GM19467 (cell line): ENCODE measurements around the gene FGD4.

ENCODE experiments used
- ATAC-seq: cut with Tn5 transposase; IDR thresholded peaks from one replicate; pipeline ENCODE4 v1.9.1; 2021; ENCODE audit warnings: mild to moderate bottlenecking, moderate library complexity; ENCODE audit not compliant: unreplicated experiment

The FGD4 gene

GRCh38 chr12:32603071-32603470 is 203.7 kb downstream of the FGD4 start:
- no peak for ATAC-seq

- ATAC-seq: peak; percentile 56
These were observed 204.5 kb downstream of the FGD4 start for GRCh38 chr12:32603858-32604257.

- ATAC-seq: no peak
These were observed 205.2 kb downstream of the FGD4 start for GRCh38 chr12:32604565-32604964.

GRCh38 chr12:32605326-32606095 is 206.2 kb downstream of the FGD4 start:
- ATAC-seq: no peak

- ATAC-seq: no peak
These were observed 207.1 kb downstream of the FGD4 start for GRCh38 chr12:32606443-32606842.

- ATAC-seq: no peak
These were observed 210.6 kb downstream of the FGD4 start for GRCh38 chr12:32609966-32610365.

- ATAC-seq: no peak
These were observed 212.6 kb downstream of the FGD4 start for GRCh38 chr12:32611986-32612385.

GRCh38 chr12:32612658-32613614 is 213.6 kb downstream of the FGD4 start:
- ATAC-seq: no peak

- no peak for ATAC-seq
These were observed 216.1 kb downstream of the FGD4 start for GRCh38 chr12:32615441-32615840.

- ATAC-seq: no peak
These were observed 218.2 kb downstream of the FGD4 start for GRCh38 chr12:32617534-32617933.

- ATAC-seq: no peak
These were observed 218.8 kb downstream of the FGD4 start for GRCh38 chr12:32618115-32618514.

- ATAC-seq: no peak
These were observed 228.6 kb downstream of the FGD4 start for GRCh38 chr12:32627976-32628375.

GRCh38 chr12:32641287-32641901 is 242.0 kb downstream of the FGD4 start:
- no peak for ATAC-seq

GRCh38 chr12:32644431-32644830 is 245.1 kb downstream of the FGD4 start:
- no peak for ATAC-seq

GRCh38 chr12:32647275-32647674 is 247.9 kb downstream of the FGD4 start:
- no peak for ATAC-seq

GRCh38 chr12:32650508-32650907 is 251.2 kb downstream of the FGD4 start:
- no peak for ATAC-seq

- ATAC-seq: no peak
These were observed 252.0 kb downstream of the FGD4 start for GRCh38 chr12:32651151-32651955.

- no peak for ATAC-seq
These were observed 252.5 kb downstream of the FGD4 start for GRCh38 chr12:32651956-32652210.

- ATAC-seq: no peak
These were observed 260.6 kb downstream of the FGD4 start for GRCh38 chr12:32659908-32660440.

- ATAC-seq: no peak
These were observed 262.3 kb downstream of the FGD4 start for GRCh38 chr12:32661706-32662105.

GRCh38 chr12:32662665-32663064 is 263.3 kb downstream of the FGD4 start:
- no peak for ATAC-seq
